ENCODE results near the gene GNG13.

GNG13 gene

GRCh38 chr16:836221-836620, 35.7 kb upstream of the GNG13 start:
- ChIA-PET POLR2A (no interaction called here), CTCF (interaction anchor here (0.6 kb wide), 1 partner anchor 46 kb away, joined by 3 read pairs; no protein-coding TSS in a partner anchor)
- TF ChIP-seq SETDB1 (IDR thresholded peaks at IDR 0.05; ENCODE audit: insufficient read length, low read length), result peak; percentile 90
- no peak for TF ChIP-seq ZSCAN30 (tag by site-specific recombination; IDR thresholded peaks at IDR 0.05)
- peak; percentile 38; the same call in 1 of the 2 replicates for TF ChIP-seq TRIM28 (IDR thresholded peaks at IDR 0.05; ENCODE audit: borderline replicate concordance, low read length)
- TF ChIP-seq FEZF1 (tag by site-specific recombination; IDR thresholded peaks at IDR 0.05), result no peak
- no peak for TF ChIP-seq ZNF175 (tag by site-specific recombination; IDR thresholded peaks at IDR 0.05)
- TF ChIP-seq ZNF664 (tag by site-specific recombination; IDR thresholded peaks at IDR 0.05), result 0 out of 2 replicates have a peak, but pooled peaks have one; percentile 24
- TF ChIP-seq, protein P1, sequence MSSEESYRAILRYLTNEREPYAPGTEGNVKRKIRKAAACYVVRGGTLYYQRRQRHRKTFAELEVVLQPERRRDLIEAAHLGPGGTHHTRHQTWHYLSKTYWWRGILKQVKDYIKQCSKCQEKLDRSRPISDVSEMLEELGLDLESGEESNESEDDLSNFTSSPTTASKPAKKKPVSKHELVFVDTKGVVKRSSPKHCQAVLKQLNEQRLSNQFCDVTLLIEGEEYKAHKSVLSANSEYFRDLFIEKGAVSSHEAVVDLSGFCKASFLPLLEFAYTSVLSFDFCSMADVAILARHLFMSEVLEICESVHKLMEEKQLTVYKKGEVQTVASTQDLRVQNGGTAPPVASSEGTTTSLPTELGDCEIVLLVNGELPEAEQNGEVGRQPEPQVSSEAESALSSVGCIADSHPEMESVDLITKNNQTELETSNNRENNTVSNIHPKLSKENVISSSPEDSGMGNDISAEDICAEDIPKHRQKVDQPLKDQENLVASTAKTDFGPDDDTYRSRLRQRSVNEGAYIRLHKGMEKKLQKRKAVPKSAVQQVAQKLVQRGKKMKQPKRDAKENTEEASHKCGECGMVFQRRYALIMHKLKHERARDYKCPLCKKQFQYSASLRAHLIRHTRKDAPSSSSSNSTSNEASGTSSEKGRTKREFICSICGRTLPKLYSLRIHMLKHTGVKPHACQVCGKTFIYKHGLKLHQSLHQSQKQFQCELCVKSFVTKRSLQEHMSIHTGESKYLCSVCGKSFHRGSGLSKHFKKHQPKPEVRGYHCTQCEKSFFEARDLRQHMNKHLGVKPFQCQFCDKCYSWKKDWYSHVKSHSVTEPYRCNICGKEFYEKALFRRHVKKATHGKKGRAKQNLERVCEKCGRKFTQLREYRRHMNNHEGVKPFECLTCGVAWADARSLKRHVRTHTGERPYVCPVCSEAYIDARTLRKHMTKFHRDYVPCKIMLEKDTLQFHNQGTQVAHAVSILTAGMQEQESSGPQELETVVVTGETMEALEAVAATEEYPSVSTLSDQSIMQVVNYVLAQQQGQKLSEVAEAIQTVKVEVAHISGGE (tag by site-specific recombination; conservative IDR thresholded peaks at IDR 0.05; ENCODE audit: low read depth), result no peak
- TF ChIP-seq ZNF121 (tag by site-specific recombination; IDR thresholded peaks at IDR 0.05), result no peak
- peak; percentile 96 for TF ChIP-seq ZNF239 (tag by site-specific recombination; IDR thresholded peaks at IDR 0.05)
- H3K36me3 ChIP-seq (ENCODE audit: control insufficient read depth in 2 of 2, insufficient read depth in 1 of 2, low read length in 2 of 2), result no peaks in the 10 kb centered on the region
- H3K27ac ChIP-seq (ENCODE audit: extremely low read depth, low read depth, low read length), result no peak overlapping the region
- H3K4me1 ChIP-seq (ENCODE audit: control insufficient read depth, insufficient read depth, low read length), result no peaks in the 10 kb centered on the region
- H3K4me3 ChIP-seq (ENCODE audit: low read depth, low read length), result no peak overlapping the region
- H3K9me3 ChIP-seq (ENCODE audit: control insufficient read depth, insufficient read depth, low read depth, low read length), result no peaks in the 10 kb centered on the region

DNA sequence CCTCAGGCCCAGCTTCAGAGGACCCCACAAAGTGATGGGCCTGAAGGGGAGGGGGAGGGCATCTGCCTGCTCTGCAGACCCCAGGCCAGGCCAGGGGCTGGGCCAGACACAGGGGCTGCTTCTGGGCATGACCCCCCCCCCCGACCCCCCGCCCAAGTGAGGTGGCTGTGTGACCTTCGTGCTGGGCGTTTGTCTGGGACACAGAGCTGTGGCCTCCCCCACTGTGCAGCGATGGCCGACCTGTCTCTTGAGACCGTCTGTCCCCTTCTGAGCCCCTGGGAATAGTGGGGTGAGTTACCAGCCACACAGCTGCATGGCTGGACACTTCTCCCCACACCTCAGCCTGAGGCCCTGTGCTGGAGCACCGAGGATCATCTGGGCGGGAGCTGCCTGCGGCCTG, 34.8 kb upstream of the GNG13 start:
- Histone ChIP-seq H3K4me3 (ENCODE audit: low read depth, low read length) (no peak overlapping the region), H3K36me3 (ENCODE audit: control insufficient read depth in 2 of 2, insufficient read depth in 1 of 2, low read length in 2 of 2) (no peaks in the 10 kb centered on the region), H3K27ac (ENCODE audit: extremely low read depth, low read depth, low read length) (no peak overlapping the region), H3K9me3 (ENCODE audit: control insufficient read depth, insufficient read depth, low read depth, low read length) (no peaks in the 10 kb centered on the region), H3K4me1 (ENCODE audit: control insufficient read depth, insufficient read depth, low read length) (no peaks in the 10 kb centered on the region)
- TF ChIP-seq ZNF610 (tag by site-specific recombination; IDR thresholded peaks at IDR 0.05; ENCODE audit: borderline replicate concordance) (no peak), ZNF488 (tag by site-specific recombination; IDR thresholded peaks at IDR 0.05) (no peak), ZNF24 (tag by site-specific recombination; IDR thresholded peaks at IDR 0.05) (no peak), ZNF2 (tag by site-specific recombination; IDR thresholded peaks at IDR 0.05) (no peak), ZNF132 (tag by site-specific recombination; IDR thresholded peaks at IDR 0.05; ENCODE audit: borderline replicate concordance) (no peak), KLF8 (tag by site-specific recombination; IDR thresholded peaks at IDR 0.05) (no peak), ZBTB10 (tag by site-specific recombination; IDR thresholded peaks at IDR 0.05) (no peak), REPIN1 (tag by site-specific recombination; IDR thresholded peaks at IDR 0.05; ENCODE audit: low read depth) (no peak), MEIS1 (CRISPR knock-in tag; IDR thresholded peaks at IDR 0.05; ENCODE audit: borderline replicate concordance) (no peak), ZNF423 (tag by site-specific recombination; IDR thresholded peaks at IDR 0.05) (no peak)
- POLR2A ChIA-PET, result no interaction called here
- CTCF ChIA-PET, result interaction anchor here (0.6 kb wide), 2 partner anchors 46 to 222 kb away, joined by 3 read pairs; no protein-coding TSS in a partner anchor

Data from HEK293 (cell line).